WTC11 (cell line): Measurements from ENCODE around the gene HCRTR1. TPM values are rescaled to one million over a fixed set of nuclear protein-coding genes. Genes with fewer than 3 reads are reported as not detected.

ENCODE experiments used
- ATAC-seq: fragments of 200-7000 bp; cut with Tn5 transposase; 2 replicates; pipeline ENCODE4 v1.10.0; 2021; ENCODE audit warnings: mild to moderate bottlenecking, moderate library complexity
- CTCF ChIA-PET: fragments of 300-600 bp; sonication (Branson Sonifier 250); formaldehyde crosslinking; loops from one replicate; lab custom pipeline; 2021; ENCODE audit warnings: antibody characterized with exemption; lab: Charles Lee
- POLR2A ChIA-PET: fragments of 350-600 bp; sonication (Branson Sonifier 250); formaldehyde crosslinking; loops from one replicate; lab custom pipeline; 2021; ENCODE audit warnings: antibody characterized with exemption; lab: Charles Lee
- DNase-seq: peaks from one replicate; pipeline ENCODE4 v3.0.0; 2021; ENCODE audit warnings: low spot score
- H3K27ac Mint-ChIP-seq: 2 replicates; pipeline ENCODE4 v1.8.0; 2021; ENCODE audit warnings: mixed read lengths
- H3K27me3 Mint-ChIP-seq: 2 replicates; pipeline ENCODE4 v1.8.0; 2021; ENCODE audit warnings: low read depth, mild to moderate bottlenecking, moderate library complexity, mixed read lengths
- H3K36me3 Mint-ChIP-seq: 2 replicates; pipeline ENCODE4 v1.8.0; 2021; ENCODE audit warnings: mixed read lengths
- H3K4me1 Mint-ChIP-seq: 2 replicates; pipeline ENCODE4 v1.8.0; 2022; ENCODE audit warnings: mixed read lengths
- H3K4me3 Mint-ChIP-seq: 2 replicates; pipeline ENCODE4 v1.8.0; 2021; ENCODE audit warnings: mild to moderate bottlenecking, moderate library complexity, mixed read lengths
- H3K9me3 Mint-ChIP-seq: 2 replicates; pipeline ENCODE4 v1.8.0; 2021; ENCODE audit warnings: mixed read lengths
- ATF1 ChIP-seq: sonication (generic); formaldehyde crosslinking; IDR thresholded peaks from 2 replicates; pipeline ENCODE4 v1.8.1; 2023; ENCODE audit warnings: mild to moderate bottlenecking, moderate library complexity, missing genetic modification reagents
- CREB1 ChIP-seq: sonication (generic); formaldehyde crosslinking; IDR thresholded peaks from 2 replicates; pipeline ENCODE4 v1.8.0; 2023; ENCODE audit warnings: mild to moderate bottlenecking, missing genetic modification reagents
- ESRRA ChIP-seq: sonication (generic); formaldehyde crosslinking; IDR thresholded peaks from 2 replicates; pipeline ENCODE4 v1.8.1; 2022; ENCODE audit warnings: mild to moderate bottlenecking, missing genetic modification reagents, borderline replicate concordance
- GABPB1 ChIP-seq: sonication (generic); formaldehyde crosslinking; IDR thresholded peaks from 2 replicates; pipeline ENCODE4 v1.8.1; 2023; ENCODE audit warnings: mild to moderate bottlenecking, missing genetic modification reagents
- NFYB ChIP-seq: sonication (generic); formaldehyde crosslinking; conservative IDR thresholded peaks from 2 replicates; pipeline ENCODE4 v1.8.0; 2022; ENCODE audit warnings: low read depth, missing genetic modification reagents
- PRRX2 ChIP-seq: fragments of 250-450 bp; sonication (Bioruptor Pico); IDR thresholded peaks from 2 replicates; pipeline ENCODE4 v1.8.0; 2021; ENCODE audit warnings: mild to moderate bottlenecking
- SP1 ChIP-seq: sonication (generic); formaldehyde crosslinking; conservative IDR thresholded peaks from 2 replicates; pipeline ENCODE4 v1.8.1; 2022; ENCODE audit warnings: missing genetic modification reagents
- TCF7 ChIP-seq: sonication (generic); formaldehyde crosslinking; IDR thresholded peaks from 2 replicates; pipeline ENCODE4 v1.8.0; 2022; ENCODE audit warnings: mild to moderate bottlenecking, low read depth, missing genetic modification reagents, moderate library complexity
- TEAD1 ChIP-seq: sonication (generic); formaldehyde crosslinking; IDR thresholded peaks from 2 replicates; pipeline ENCODE4 v1.8.0; 2022; ENCODE audit warnings: mild to moderate bottlenecking, missing genetic modification reagents
- ZNF121 ChIP-seq: sonication (generic); formaldehyde crosslinking; IDR thresholded peaks from 2 replicates; pipeline ENCODE4 v1.8.0; 2023; ENCODE audit warnings: missing genetic modification reagents
- ZNF138 ChIP-seq: sonication (generic); formaldehyde crosslinking; conservative IDR thresholded peaks from 2 replicates; pipeline ENCODE4 v1.8.1; 2022; ENCODE audit warnings: mild to moderate bottlenecking, moderate library complexity, missing genetic modification reagents
- ZNF423 ChIP-seq: fragments of 250-450 bp; sonication (Bioruptor Pico); IDR thresholded peaks from 2 replicates; pipeline ENCODE4 v2.1.2; 2022; ENCODE audit warnings: mild to moderate bottlenecking, moderate library complexity
- total RNA-seq: library from RNA; stranded (reverse); gene quantifications from 3 replicates; pipeline ENCODE4 v1.2.3, GENCODE V29; 2021
- TF ChIP-seq, protein P1 (sequence below): fragments of 250-450 bp; sonication (Bioruptor Pico); conservative IDR thresholded peaks from 2 replicates; pipeline ENCODE4 v1.9.0; 2021; ENCODE audit warnings: mild to moderate bottlenecking
- TF ChIP-seq, protein P2 (sequence below): sonication (generic); formaldehyde crosslinking; IDR thresholded peaks from 2 replicates; pipeline ENCODE4 v1.8.0; 2022; ENCODE audit warnings: mild to moderate bottlenecking, missing genetic modification reagents
- TF ChIP-seq, protein P3 (sequence below): sonication (generic); formaldehyde crosslinking; conservative IDR thresholded peaks from 2 replicates; pipeline ENCODE4 v1.8.1; 2022; ENCODE audit warnings: mild to moderate bottlenecking, missing genetic modification reagents
- TF ChIP-seq, protein P4 (sequence below): sonication (generic); formaldehyde crosslinking; IDR thresholded peaks from 2 replicates; pipeline ENCODE4 v1.8.0; 2022; ENCODE audit warnings: mild to moderate bottlenecking, missing genetic modification reagents
- TF ChIP-seq, protein P5 (sequence below): sonication (generic); formaldehyde crosslinking; IDR thresholded peaks from 2 replicates; pipeline ENCODE4 v1.8.1; 2022; ENCODE audit warnings: mild to moderate bottlenecking, missing genetic modification reagents, moderate library complexity, borderline replicate concordance

HCRTR1 gene
- total RNA-seq, 1 experiment from 2014 or later, result 0.13 TPM

DNA sequence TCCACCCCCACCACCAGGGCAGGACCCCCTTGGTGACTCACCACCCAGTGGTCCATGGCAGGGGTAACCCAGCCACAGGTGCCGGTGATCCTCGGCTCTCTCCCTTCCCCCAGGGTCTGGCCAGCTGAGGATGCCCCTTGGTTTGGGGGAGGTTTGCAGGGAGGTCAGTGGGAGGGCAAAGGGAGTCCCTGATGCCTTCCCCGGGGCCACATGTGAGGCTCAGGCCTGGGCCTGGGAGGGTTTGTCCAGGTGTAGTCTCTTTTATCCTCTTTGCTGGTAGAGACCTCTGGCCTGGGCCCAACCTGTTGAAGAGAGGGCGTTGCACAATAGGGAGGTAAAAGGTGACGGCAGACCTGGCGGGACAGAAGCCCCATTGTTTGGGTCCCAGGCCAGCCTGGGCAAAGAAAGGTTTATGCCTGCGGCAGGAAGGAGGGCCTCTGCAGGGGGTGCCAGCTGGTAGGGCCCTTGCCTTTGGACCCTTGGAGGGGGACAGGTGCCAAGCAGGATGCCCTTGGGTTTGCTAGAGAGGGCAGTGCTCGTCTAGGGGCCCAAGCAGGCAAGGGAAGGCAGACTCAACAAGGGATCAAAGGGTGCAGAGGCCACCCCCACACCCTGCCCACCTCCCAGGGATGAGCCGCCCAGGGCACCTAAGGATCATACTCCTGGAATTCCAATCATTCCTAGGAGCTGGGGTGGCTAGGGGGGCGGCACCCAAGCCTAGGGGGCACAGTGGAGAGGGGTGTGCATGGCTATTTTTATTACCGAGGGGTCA is 41.9 kb upstream of the HCRTR1 start:
- DNase-seq (peak; percentile 36), ATAC-seq (peak; percentile 7)
- H3K27me3 Mint-ChIP-seq, result no peaks in the 10 kb centered on the region; the same call in none of the 2 replicates
- no peaks in the 10 kb centered on the region for H3K36me3 Mint-ChIP-seq
- POLR2A ChIA-PET, result no interaction called here
- peaks cover 18% of the 10 kb centered on the region for H3K4me1 Mint-ChIP-seq
- no peak for TF ChIP-seq TCF7 (CRISPR knock-in tag)
- TF ChIP-seq, protein P1, sequence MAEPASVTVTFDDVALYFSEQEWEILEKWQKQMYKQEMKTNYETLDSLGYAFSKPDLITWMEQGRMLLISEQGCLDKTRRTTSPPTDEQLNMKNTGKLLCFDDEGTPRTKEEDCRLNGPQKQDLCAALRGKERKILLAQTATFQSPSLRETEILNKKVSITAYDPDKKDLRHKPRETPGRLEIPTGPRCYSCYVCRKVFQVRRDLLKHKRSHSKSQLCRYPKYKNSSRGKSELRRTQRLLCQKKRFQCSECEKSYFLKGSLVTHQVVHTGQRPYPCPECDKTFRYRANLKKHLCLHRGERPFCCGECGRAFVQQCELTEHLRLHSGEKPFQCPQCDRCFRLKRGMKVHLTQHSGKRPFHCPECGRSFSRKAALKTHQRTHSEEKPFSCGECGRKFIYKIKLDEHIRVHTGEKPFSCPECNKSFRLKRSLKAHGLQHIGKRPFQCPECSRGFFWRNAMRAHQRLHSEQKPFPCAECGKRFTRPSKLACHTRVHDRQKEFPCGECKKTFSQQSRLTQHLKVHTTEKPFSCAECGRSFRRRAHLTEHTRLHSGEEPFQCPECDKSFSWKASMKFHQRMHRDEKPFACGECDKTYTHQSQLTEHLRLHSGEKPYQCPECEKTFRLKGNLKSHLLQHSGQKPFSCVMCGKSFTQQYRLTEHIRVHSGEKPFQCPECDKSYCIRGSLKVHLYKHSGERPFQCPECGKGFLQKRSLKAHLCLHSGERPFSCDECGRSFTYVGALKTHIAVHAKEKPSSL (CRISPR knock-in tag), result no peak
- TF ChIP-seq ZNF423 (CRISPR knock-in tag), result 0 out of 2 replicates have a peak, but pooled peaks have one; percentile 11
- TF ChIP-seq, protein P2, sequence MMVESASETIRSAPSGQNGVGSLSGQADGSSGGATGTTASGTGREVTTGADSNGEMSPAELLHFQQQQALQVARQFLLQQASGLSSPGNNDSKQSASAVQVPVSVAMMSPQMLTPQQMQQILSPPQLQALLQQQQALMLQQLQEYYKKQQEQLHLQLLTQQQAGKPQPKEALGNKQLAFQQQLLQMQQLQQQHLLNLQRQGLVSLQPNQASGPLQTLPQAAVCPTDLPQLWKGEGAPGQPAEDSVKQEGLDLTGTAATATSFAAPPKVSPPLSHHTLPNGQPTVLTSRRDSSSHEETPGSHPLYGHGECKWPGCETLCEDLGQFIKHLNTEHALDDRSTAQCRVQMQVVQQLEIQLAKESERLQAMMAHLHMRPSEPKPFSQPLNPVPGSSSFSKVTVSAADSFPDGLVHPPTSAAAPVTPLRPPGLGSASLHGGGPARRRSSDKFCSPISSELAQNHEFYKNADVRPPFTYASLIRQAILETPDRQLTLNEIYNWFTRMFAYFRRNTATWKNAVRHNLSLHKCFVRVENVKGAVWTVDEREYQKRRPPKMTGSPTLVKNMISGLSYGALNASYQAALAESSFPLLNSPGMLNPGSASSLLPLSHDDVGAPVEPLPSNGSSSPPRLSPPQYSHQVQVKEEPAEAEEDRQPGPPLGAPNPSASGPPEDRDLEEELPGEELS (CRISPR knock-in tag), result no peak
- no peak for TF ChIP-seq ZNF121 (CRISPR knock-in tag)
- TF ChIP-seq, protein P3, sequence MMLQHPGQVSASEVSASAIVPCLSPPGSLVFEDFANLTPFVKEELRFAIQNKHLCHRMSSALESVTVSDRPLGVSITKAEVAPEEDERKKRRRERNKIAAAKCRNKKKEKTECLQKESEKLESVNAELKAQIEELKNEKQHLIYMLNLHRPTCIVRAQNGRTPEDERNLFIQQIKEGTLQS, result no peak
- TF ChIP-seq, protein P4, sequence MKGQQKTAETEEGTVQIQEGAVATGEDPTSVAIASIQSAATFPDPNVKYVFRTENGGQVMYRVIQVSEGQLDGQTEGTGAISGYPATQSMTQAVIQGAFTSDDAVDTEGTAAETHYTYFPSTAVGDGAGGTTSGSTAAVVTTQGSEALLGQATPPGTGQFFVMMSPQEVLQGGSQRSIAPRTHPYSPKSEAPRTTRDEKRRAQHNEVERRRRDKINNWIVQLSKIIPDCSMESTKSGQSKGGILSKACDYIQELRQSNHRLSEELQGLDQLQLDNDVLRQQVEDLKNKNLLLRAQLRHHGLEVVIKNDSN, result no peak
- no peak for TF ChIP-seq NFYB
- 0 out of 2 replicates have a peak, but pooled peaks have one; percentile 45 for TF ChIP-seq GABPB1 (CRISPR knock-in tag)
- TF ChIP-seq, all 79 proteins: peak for 2
- no peaks in the 10 kb centered on the region for H3K9me3 Mint-ChIP-seq
- H3K27ac Mint-ChIP-seq, result no peak overlapping the region
- CTCF ChIA-PET, result interaction anchor here (0.8 kb wide), 2 partner anchors 12 to 27 kb away, joined by 3 to 5 read pairs; no protein-coding TSS in a partner anchor
- H3K4me3 Mint-ChIP-seq, result 0 out of 2 replicates have a peak overlapping the region, but pooled peaks have one; percentile 56

DNA sequence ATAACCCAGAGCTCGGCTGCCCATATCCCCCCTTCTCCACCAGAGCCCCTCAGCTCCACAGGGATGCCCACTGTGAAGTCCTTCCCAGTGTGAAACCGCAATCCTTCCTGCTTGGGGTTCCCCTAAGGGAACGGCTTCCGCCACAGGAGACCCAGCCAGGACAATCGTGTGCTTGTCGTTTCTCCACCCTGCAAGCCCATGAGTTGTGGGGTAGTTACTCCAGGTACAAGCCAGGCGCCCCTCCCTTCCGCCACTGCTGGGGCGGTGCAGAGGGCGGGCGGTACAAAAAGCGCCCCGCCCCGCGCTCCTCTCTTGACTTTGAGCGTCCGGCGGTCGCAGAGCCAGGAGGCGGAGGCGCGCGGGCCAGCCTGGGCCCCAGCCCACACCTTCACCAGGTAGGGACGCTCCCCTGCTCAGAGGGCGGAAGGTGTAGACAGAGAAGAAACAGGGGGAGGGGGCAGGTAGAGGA is 41.3 kb upstream of the HCRTR1 start, which contains the start of gene TINAGL1:
TINAGL1 (plus strand) TSS at position 315 of the 469 bp plus-strand sequence. CDS start 634 bp downstream, outside the sequence.
- H3K9me3 Mint-ChIP-seq, result no peaks in the 10 kb centered on the region
- POLR2A ChIA-PET, result no interaction called here
- peak; percentile 61; the same call in 1 of the 2 replicates for TF ChIP-seq SP1 (CRISPR knock-in tag)
- TF ChIP-seq ZNF423 (CRISPR knock-in tag), result peak; percentile 43; the same call in 1 of the 2 replicates
- TF ChIP-seq, protein P5, sequence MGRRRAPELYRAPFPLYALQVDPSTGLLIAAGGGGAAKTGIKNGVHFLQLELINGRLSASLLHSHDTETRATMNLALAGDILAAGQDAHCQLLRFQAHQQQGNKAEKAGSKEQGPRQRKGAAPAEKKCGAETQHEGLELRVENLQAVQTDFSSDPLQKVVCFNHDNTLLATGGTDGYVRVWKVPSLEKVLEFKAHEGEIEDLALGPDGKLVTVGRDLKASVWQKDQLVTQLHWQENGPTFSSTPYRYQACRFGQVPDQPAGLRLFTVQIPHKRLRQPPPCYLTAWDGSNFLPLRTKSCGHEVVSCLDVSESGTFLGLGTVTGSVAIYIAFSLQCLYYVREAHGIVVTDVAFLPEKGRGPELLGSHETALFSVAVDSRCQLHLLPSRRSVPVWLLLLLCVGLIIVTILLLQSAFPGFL (CRISPR knock-in tag), result no peak
- DNase-seq (peak; percentile 79), ATAC-seq (peak; percentile 87)
- CTCF ChIA-PET, result interaction anchor here (0.8 kb wide), 2 partner anchors 12 to 27 kb away, joined by 3 to 5 read pairs; no protein-coding TSS in a partner anchor
- no peak within 1 kb of the TSS; the same call in 1 of the 2 replicates for H3K27ac Mint-ChIP-seq
- H3K4me3 Mint-ChIP-seq, result peak within 1 kb of the TSS; percentile 56
- H3K4me1 Mint-ChIP-seq, result peaks cover 23% of the 10 kb centered on the region
- no peaks in the 10 kb centered on the region; the same call in none of the 2 replicates for H3K27me3 Mint-ChIP-seq
- no peaks in the 10 kb centered on the region for H3K36me3 Mint-ChIP-seq

DNA sequence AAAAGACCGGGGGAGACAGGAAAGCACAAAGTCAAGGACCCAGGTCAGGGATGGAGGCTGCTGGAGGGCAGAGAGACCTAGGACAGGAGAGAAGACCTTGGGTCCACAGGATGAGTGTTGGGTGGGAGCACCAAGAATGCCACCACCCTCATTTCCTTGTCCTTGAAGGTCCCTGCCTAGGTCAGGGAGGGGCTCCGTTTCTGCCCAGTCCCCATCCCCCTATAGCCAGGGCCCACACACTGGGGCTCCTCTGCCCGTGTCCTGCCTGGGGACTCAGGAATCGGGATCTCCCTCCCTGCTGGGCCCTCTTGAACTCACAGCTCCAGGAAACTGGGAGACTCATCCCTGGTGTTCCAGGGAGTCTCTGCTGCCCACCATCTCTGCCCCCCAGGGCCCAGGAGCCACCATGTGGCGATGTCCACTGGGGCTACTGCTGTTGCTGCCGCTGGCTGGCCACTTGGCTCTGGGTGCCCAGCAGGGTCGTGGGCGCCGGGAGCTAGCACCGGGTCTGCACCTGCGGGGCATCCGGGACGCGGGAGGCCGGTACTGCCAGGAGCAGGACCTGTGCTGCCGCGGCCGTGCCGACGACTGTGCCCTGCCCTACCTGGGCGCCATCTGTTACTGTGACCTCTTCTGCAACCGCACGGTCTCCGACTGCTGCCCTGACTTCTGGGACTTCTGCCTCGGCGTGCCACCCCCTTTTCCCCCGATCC is 40.6 kb upstream of the HCRTR1 start:
- H3K27me3 Mint-ChIP-seq, result no peaks in the 10 kb centered on the region; the same call in 1 of the 2 replicates
- DNase-seq, result no peak
- no peaks in the 10 kb centered on the region for H3K36me3 Mint-ChIP-seq
- H3K4me1 Mint-ChIP-seq, result peaks cover 25% of the 10 kb centered on the region
- H3K9me3 Mint-ChIP-seq, result no peaks in the 10 kb centered on the region
- H3K4me3 Mint-ChIP-seq, result peak overlapping the region; percentile 56
- POLR2A ChIA-PET, result no interaction called here
- H3K27ac Mint-ChIP-seq, result no peak overlapping the region
- CTCF ChIA-PET, result interaction anchor here (2.7 to 3.1 kb wide), 2 partner anchors 12 to 28 kb away, joined by 10 to 15 read pairs; no protein-coding TSS in a partner anchor
- peak; percentile 3; the same call in 1 of the 2 replicates for ATAC-seq
- no peak for TF ChIP-seq ZNF138 (CRISPR knock-in tag)
- TF ChIP-seq ESRRA (CRISPR knock-in tag), result no peak
- TF ChIP-seq, protein P3, result no peak
- no peak for TF ChIP-seq PRRX2
- no peak for TF ChIP-seq CREB1 (CRISPR knock-in tag)
- TF ChIP-seq TEAD1 (CRISPR knock-in tag), result no peak
- TF ChIP-seq, protein P4, result no peak
- no peak for TF ChIP-seq SP1 (CRISPR knock-in tag)
- TF ChIP-seq, protein P1 (CRISPR knock-in tag), result no peak
- TF ChIP-seq ATF1 (CRISPR knock-in tag), result no peak
